Neural progenitor cell (in vitro differentiated cells): Measurements from ENCODE around the gene MAML3. TPM values are rescaled to one million over a fixed set of nuclear protein-coding genes. Genes with fewer than 3 reads are reported as not detected.

Experiments used
- DNase-seq: peaks from one replicate; pipeline ENCODE4 v3.0.0-alpha.2; 2016; ENCODE audit warnings: low spot score
- H2AFZ ChIP-seq: fragments of 200-600 bp; sonication (generic); replicated peaks from 2 replicates; pipeline ENCODE4 v1.6.1; 2016; ENCODE audit warnings: antibody characterized with exemption
- H3F3A ChIP-seq: fragments of 200-600 bp; sonication (generic); 2 replicates; pipeline ENCODE4 v1.6.1; 2016; ENCODE audit warnings: antibody characterized with exemption, low read depth
- H3K27ac ChIP-seq: fragments of 200-600 bp; sonication (generic); 2 replicates; pipeline ENCODE4 v1.5.1; 2016; ENCODE audit warnings: mild to moderate bottlenecking
- H3K27me3 ChIP-seq: fragments of 200-600 bp; sonication (generic); 2 replicates; pipeline ENCODE4 v1.6.1; 2016; ENCODE audit warnings: mild to moderate bottlenecking, moderate library complexity
- H3K36me3 ChIP-seq: fragments of 200-600 bp; sonication (generic); 2 replicates; pipeline ENCODE4 v1.5.1; 2016
- H3K4me1 ChIP-seq: fragments of 200-600 bp; sonication (generic); 2 replicates; pipeline ENCODE4 v1.6.1; 2016; ENCODE audit warnings: mixed run types
- H3K4me2 ChIP-seq: fragments of 200-600 bp; sonication (generic); 2 replicates; pipeline ENCODE4 v1.6.1; 2016
- H3K4me3 ChIP-seq: fragments of 200-600 bp; sonication (generic); 2 replicates; pipeline ENCODE4 v1.5.1; 2016
- H3K79me2 ChIP-seq: fragments of 200-600 bp; sonication (generic); 2 replicates; pipeline ENCODE4 v1.6.1; 2016; ENCODE audit warnings: low read depth
- H3K9ac ChIP-seq: fragments of 200-600 bp; sonication (generic); 2 replicates; pipeline ENCODE4 v1.6.1; 2016
- H3K9me3 ChIP-seq: fragments of 200-600 bp; sonication (generic); 2 replicates; pipeline ENCODE4 v1.5.1; 2016; ENCODE audit warnings: low read depth
- H4K20me1 ChIP-seq: fragments of 200-600 bp; sonication (generic); 2 replicates; pipeline ENCODE4 v1.6.1; 2016; ENCODE audit warnings: low read depth
- H3K27ac Mint-ChIP-seq: 3 replicates; pipeline ENCODE4 v1.8.0; 2021; ENCODE audit warnings: mixed read lengths
- H3K27me3 Mint-ChIP-seq: 2 replicates; pipeline ENCODE4 v1.8.0; 2022; ENCODE audit warnings: low read depth, mild to moderate bottlenecking, inconsistent platforms, moderate library complexity, mixed read lengths; ENCODE audit not compliant: insufficient read depth
- H3K36me3 Mint-ChIP-seq: 3 replicates; pipeline ENCODE4 v1.8.0; 2021; ENCODE audit warnings: mixed read lengths
- H3K4me1 Mint-ChIP-seq: 3 replicates; pipeline ENCODE4 v1.8.0; 2021; ENCODE audit warnings: mixed read lengths
- H3K4me3 Mint-ChIP-seq: 3 replicates; pipeline ENCODE4 v1.8.0; 2021; ENCODE audit warnings: mild to moderate bottlenecking, moderate library complexity, mixed read lengths
- H3K9me3 Mint-ChIP-seq: 3 replicates; pipeline ENCODE4 v1.8.0; 2020; ENCODE audit warnings: mixed read lengths
- CTCF ChIP-seq: fragments of 200-600 bp; sonication (generic); IDR thresholded peaks from 2 replicates; pipeline ENCODE4 v1.5.1; 2017; ENCODE audit warnings: antibody characterized with exemption, mild to moderate bottlenecking
- EZH2 ChIP-seq: fragments of 200-600 bp; sonication (generic); IDR thresholded peaks from 2 replicates; pipeline ENCODE4 v1.6.1; 2017; ENCODE audit warnings: antibody characterized with exemption, mild to moderate bottlenecking, moderate library complexity
- EZH2phosphoT487 ChIP-seq: fragments of 200-600 bp; sonication (generic); IDR thresholded peaks from 2 replicates; pipeline ENCODE4 v1.6.1; 2017; ENCODE audit warnings: antibody characterized with exemption
- total RNA-seq: library from RNA; depleted of rRNA; stranded (reverse); fragments of >200 nt; gene quantifications from 2 replicates; pipeline ENCODE4 v1.2.3, GENCODE V29; 2015; ENCODE audit warnings: low replicate concordance

Gene MAML3
- total RNA-seq, 1 donor from 2014 or later, result 14.4 TPM

DNA sequence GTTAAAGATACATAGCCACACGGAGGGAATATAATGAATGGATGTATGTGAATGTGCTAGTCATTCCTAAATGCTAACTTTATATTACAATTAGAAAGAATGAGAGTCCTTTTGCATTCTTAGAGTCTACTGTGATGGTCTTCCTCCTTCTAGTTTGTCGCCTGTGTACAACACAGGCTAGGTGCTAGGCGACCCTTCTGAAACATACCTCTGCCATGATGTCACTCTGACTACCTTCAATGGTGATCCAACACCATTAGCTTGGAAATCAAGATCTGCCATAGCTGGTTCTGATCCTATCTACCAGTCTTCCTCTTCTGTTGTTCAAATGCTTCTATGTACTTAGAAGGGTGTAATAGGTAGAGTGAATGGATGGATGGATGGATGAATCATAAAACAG lies 337.1 kb downstream of the MAML3 start:
- peak overlapping the region; percentile 99 for H3K27ac Mint-ChIP-seq
- no peak for DNase-seq
- peak overlapping the region; percentile 69 for H3K4me2 ChIP-seq
- peaks cover 5% of the 10 kb centered on the region for H3K36me3 ChIP-seq
- no peaks in the 10 kb centered on the region for H3K79me2 ChIP-seq
- no peak overlapping the region for H2AFZ ChIP-seq
- H3K4me3 ChIP-seq, result no peak overlapping the region
- peak overlapping the region; percentile 91 for H3K27ac ChIP-seq
- no peak for TF ChIP-seq EZH2
- no peak for TF ChIP-seq CTCF
- no peak for TF ChIP-seq EZH2phosphoT487
- no peak overlapping the region for H3K4me3 Mint-ChIP-seq
- peaks cover 4% of the 10 kb centered on the region for H3K9me3 ChIP-seq
- peaks cover 37% of the 10 kb centered on the region for H3F3A ChIP-seq
- peaks cover 9% of the 10 kb centered on the region for H3K9me3 Mint-ChIP-seq
- peaks cover 71% of the 10 kb centered on the region for H3K4me1 Mint-ChIP-seq
- peaks cover 46% of the 10 kb centered on the region for H3K4me1 ChIP-seq
- H3K36me3 Mint-ChIP-seq, result peaks cover 8% of the 10 kb centered on the region
- no peaks in the 10 kb centered on the region for H3K27me3 ChIP-seq
- peaks cover 3% of the 10 kb centered on the region for H3K27me3 Mint-ChIP-seq
- no peaks in the 10 kb centered on the region for H4K20me1 ChIP-seq
- H3K9ac ChIP-seq, result no peak overlapping the region

GRCh38 chr4:139815778-139816601 lies 338.0 kb downstream of the MAML3 start:
- Histone ChIP-seq H3K79me2 (no peaks in the 10 kb centered on the region), H3K27ac (peak overlapping the region; percentile 91), H2AFZ (peak overlapping the region; percentile 8), H3K9me3 (peaks cover 2% of the 10 kb centered on the region), H3K4me2 (peak overlapping the region; percentile 69), H3K36me3 (no peaks in the 10 kb centered on the region), H3K4me3 (peak overlapping the region; percentile 25), H3K4me1 (peaks cover 46% of the 10 kb centered on the region), H3F3A (peaks cover 35% of the 10 kb centered on the region), H3K9ac (no peak overlapping the region), H4K20me1 (no peaks in the 10 kb centered on the region), H3K27me3 (no peaks in the 10 kb centered on the region)
- H3K4me3 Mint-ChIP-seq, result peak overlapping the region; percentile 79
- H3K27me3 Mint-ChIP-seq, result peaks cover 2% of the 10 kb centered on the region
- peak overlapping the region; percentile 99 for H3K27ac Mint-ChIP-seq
- H3K4me1 Mint-ChIP-seq, result peaks cover 72% of the 10 kb centered on the region
- peak; percentile 81 for DNase-seq
- TF ChIP-seq CTCF (no peak), EZH2 (no peak), EZH2phosphoT487 (no peak)
- peaks cover 9% of the 10 kb centered on the region for H3K9me3 Mint-ChIP-seq
- H3K36me3 Mint-ChIP-seq, result peaks cover 8% of the 10 kb centered on the region

DNA sequence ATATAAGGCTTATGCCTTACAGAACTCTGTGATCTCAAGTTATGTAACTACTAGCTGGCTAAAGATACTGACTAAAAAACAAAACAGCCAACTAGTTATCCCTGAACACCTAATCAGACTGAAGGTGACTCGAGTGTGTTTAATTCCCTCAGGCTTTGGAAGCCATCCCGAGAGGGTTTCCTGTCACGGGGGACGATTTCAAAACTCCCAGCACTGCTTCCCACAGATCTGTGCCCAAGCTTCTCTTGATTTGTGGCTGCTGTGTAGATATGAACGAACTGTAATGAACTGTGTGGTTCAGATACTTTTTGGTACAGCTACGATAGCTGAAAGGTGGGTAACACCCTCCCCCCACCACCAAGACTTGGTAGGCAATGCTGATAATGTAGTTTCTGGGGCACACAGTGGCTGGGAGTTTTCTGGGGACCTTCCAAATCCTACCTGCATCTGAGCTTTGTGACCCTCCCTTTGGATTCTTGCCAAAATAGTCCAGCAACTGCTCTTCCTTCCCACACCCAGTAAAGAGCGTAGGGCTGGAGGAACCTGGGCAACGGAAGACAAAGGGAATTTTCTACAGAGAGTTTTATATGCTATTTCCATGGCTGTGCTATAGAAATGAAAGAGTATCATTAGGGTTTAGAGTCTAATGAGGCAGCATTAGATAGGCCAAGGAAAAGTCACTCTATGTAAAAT lies 339.5 kb downstream of the MAML3 start:
- peak overlapping the region; percentile 99 for H3K27ac Mint-ChIP-seq
- H3K36me3 Mint-ChIP-seq, result peaks cover 7% of the 10 kb centered on the region
- no peaks in the 10 kb centered on the region for H3K36me3 ChIP-seq
- no peaks in the 10 kb centered on the region for H3K27me3 Mint-ChIP-seq
- peaks cover 48% of the 10 kb centered on the region for H3K4me1 ChIP-seq
- H3K79me2 ChIP-seq, result no peaks in the 10 kb centered on the region
- peaks cover 10% of the 10 kb centered on the region for H3K9me3 ChIP-seq
- peak overlapping the region; percentile 9 for H3K4me3 Mint-ChIP-seq
- peak overlapping the region; percentile 69 for H3K4me2 ChIP-seq
- H3K27ac ChIP-seq, result peak overlapping the region; percentile 91
- peaks cover 75% of the 10 kb centered on the region for H3K4me1 Mint-ChIP-seq
- H3K4me3 ChIP-seq, result no peak overlapping the region
- H3K9me3 Mint-ChIP-seq, result peaks cover 15% of the 10 kb centered on the region
- H3K9ac ChIP-seq, result no peak overlapping the region
- H2AFZ ChIP-seq, result no peak overlapping the region
- no peak for TF ChIP-seq CTCF
- no peak for TF ChIP-seq EZH2phosphoT487
- TF ChIP-seq EZH2, result no peak
- H4K20me1 ChIP-seq, result no peaks in the 10 kb centered on the region
- no peak for DNase-seq
- H3K27me3 ChIP-seq, result no peaks in the 10 kb centered on the region
- peaks cover 38% of the 10 kb centered on the region for H3F3A ChIP-seq
